Gastrocnemius medialis (tissue), 4 donors: Measurements from ENCODE around the gene ABCG2.
"Not testable (repeated sequence)": the region's sequence is repeated elsewhere in the genome, so short reads cannot be mapped to it uniquely, and the experiment has no call there.

Experiments used
- POLR2A ChIP-seq, 2 donors: fragments of 450-650 bp; IDR thresholded peaks; one replicate each; pipeline ENCODE4 v1.6.1; 2017; ENCODE audit warnings: antibody characterized with exemption in 2 of 2, mild to moderate bottlenecking in 2 of 2, moderate library complexity in 2 of 2
- TF ChIP-seq, protein P1 (sequence below), 5 experiments: fragments of 450-650 bp in 3 of 5; fragments of 200-600 bp in 2 of 5; sonication (generic) in 2 of 5; IDR thresholded peaks in 4 of 5; conservative IDR thresholded peaks in 1 of 5; 1 replicate in 4 of 5; 2 replicates in 1 of 5; pipeline ENCODE4 v1.5.1; 2016 to 2019; ENCODE audit warnings: antibody characterized with exemption in 5 of 5, mild to moderate bottlenecking in 3 of 5, moderate library complexity in 3 of 5

DNA sequence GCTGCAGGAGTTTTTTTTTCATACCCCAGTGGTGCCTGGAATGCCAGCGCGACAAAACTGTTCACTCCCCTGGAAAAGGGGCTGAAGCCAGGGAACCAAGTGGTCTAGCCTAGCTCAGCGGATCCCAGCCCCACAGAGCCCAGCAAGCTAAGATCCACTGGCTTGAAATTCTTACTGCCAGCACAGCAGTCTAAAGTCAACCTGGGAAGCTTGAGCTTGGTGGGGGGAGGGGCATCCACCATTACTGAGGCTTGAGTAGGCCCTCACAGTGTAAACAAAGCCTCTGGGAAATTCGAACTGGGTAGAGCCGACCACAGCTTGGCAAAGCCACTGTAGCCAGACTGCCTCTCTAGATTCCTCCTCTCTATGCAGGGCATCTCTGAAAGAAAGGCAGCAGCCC lies 36.2 kb downstream of the ABCG2 start:
- TF ChIP-seq, protein P1, sequence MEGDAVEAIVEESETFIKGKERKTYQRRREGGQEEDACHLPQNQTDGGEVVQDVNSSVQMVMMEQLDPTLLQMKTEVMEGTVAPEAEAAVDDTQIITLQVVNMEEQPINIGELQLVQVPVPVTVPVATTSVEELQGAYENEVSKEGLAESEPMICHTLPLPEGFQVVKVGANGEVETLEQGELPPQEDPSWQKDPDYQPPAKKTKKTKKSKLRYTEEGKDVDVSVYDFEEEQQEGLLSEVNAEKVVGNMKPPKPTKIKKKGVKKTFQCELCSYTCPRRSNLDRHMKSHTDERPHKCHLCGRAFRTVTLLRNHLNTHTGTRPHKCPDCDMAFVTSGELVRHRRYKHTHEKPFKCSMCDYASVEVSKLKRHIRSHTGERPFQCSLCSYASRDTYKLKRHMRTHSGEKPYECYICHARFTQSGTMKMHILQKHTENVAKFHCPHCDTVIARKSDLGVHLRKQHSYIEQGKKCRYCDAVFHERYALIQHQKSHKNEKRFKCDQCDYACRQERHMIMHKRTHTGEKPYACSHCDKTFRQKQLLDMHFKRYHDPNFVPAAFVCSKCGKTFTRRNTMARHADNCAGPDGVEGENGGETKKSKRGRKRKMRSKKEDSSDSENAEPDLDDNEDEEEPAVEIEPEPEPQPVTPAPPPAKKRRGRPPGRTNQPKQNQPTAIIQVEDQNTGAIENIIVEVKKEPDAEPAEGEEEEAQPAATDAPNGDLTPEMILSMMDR (IDR thresholded peaks at IDR 0.05 in 4 of 5, conservative IDR thresholded peaks at IDR 0.05 in 1 of 5) = not testable (repeated sequence)
- TF ChIP-seq POLR2A (IDR thresholded peaks at IDR 0.05) = not testable (repeated sequence)
